Activated CD4-positive, CD25-positive, alpha-beta regulatory T cell treated with anti-CD3 and anti-CD28 coated beads, Interleukin-2, amount 50 U/mL, for 16 hours (primary cell): ENCODE data around the gene CRACR2B.

Source experiments
- DNase-seq: peaks from one replicate; pipeline ENCODE4 v3.0.0-alpha.2; 2020; ENCODE audit warnings: low read depth, low spot score

Gene CRACR2B

GRCh38 chr11:853682-854448, 26.1 kb downstream of the CRACR2B start:
- DNase-seq = no peak

- DNase-seq = no peak
These were observed 27.0 kb downstream of the CRACR2B start for GRCh38 chr11:854601-855329.

GRCh38 chr11:855330-855674, 27.6 kb downstream of the CRACR2B start:
- no peak for DNase-seq

- DNase-seq = no peak
These were observed 28.1 kb downstream of the CRACR2B start for GRCh38 chr11:855796-856195.

GRCh38 chr11:856397-856796, 28.7 kb downstream of the CRACR2B start:
- DNase-seq = no peak

- no peak for DNase-seq
These were observed 30.5 kb downstream of the CRACR2B start for GRCh38 chr11:858053-858761.

- no peak for DNase-seq
These were observed 31.1 kb downstream of the CRACR2B start for GRCh38 chr11:858762-859339.

GRCh38 chr11:859394-860131, 31.8 kb downstream of the CRACR2B start:
- no peak for DNase-seq

- DNase-seq = no peak
These were observed 32.8 kb downstream of the CRACR2B start for GRCh38 chr11:860234-861104.

- no peak for DNase-seq
These were observed 33.4 kb downstream of the CRACR2B start for GRCh38 chr11:861105-861479.

GRCh38 chr11:862081-862661, 34.5 kb downstream of the CRACR2B start:
- no peak for DNase-seq

GRCh38 chr11:862696-863022, 34.9 kb downstream of the CRACR2B start:
- DNase-seq = no peak

- no peak for DNase-seq
These were observed 35.5 kb downstream of the CRACR2B start for GRCh38 chr11:863023-863909.

- no peak for DNase-seq
These were observed 36.5 kb downstream of the CRACR2B start for GRCh38 chr11:863910-864827.

GRCh38 chr11:864898-865297, 37.2 kb downstream of the CRACR2B start:
- no peak for DNase-seq

GRCh38 chr11:865462-866430, 38.0 kb downstream of the CRACR2B start:
- no peak for DNase-seq

- DNase-seq = no peak
These were observed 38.8 kb downstream of the CRACR2B start for GRCh38 chr11:866481-866880.
